Measurements from ENCODE around the gene ALPP. TPM values are rescaled to one million over a fixed set of nuclear protein-coding genes. Genes with fewer than 3 reads are reported as not detected.
"Not testable (repeated sequence)": the region's sequence is repeated elsewhere in the genome, so short reads cannot be mapped to it uniquely, and the experiment has no call there.

ALPP gene
- total RNA-seq, 1 donor from 2014 or later = 6.0 TPM

DNA sequence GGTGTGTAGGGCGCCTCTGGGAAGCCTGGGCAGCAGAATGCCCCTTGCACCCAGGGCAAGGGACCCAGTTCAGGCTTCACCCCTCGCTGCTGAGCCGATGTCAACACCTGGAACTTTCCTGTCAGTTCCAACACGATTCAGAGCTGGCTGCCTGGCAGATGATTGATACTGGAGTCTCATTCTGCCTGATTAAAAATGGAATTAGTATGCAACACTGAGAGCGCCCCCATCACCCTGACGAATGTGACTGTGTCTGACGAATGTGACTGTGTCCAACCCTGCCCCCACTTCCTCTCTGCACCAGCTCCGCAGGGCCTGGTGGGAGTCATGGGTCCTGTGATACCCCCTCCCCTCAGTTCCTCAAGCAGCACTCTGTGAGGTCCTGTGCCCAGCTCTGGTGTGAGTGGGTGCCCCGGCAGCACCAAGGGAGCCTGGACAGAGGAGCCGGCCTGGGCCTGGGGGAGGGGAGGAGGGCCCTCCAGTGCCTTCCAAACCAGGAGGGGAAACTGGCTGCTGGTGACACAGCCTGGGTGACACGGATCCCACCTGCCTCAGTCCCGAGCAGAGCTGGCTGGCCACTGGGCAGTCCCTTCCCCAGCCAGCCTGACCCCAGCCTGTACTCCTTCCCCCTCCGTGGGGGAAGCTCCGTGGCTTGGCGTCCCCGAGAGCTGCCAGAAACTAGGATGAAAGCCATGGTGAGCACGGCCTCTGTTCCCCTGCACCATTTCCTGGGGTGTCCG, 41.4 kb upstream of the ALPP start:
- Histone ChIP-seq H3K27me3 (ENCODE audit: low read depth) (no peaks in the 10 kb centered on the region), H3K27ac (no peak overlapping the region), H3K4me1 (no peaks in the 10 kb centered on the region), H3K9me3 (no peaks in the 10 kb centered on the region), H3K4me3 (no peak overlapping the region), H3K36me3 (peaks cover 3% of the 10 kb centered on the region)
- peak; percentile 39 for DNase-seq
- no peak for ATAC-seq
- intact Hi-C loops (cut with DNase I) = no loop called here
- TF ChIP-seq CTCF (IDR thresholded peaks at IDR 0.05) = no peak

GRCh38 chr2:232338094-232338758, 40.3 kb upstream of the ALPP start:
- ATAC-seq; H3K36me3 ChIP-seq; H3K4me1 ChIP-seq; H3K27me3 ChIP-seq (ENCODE audit: low read depth); H3K27ac ChIP-seq; H3K9me3 ChIP-seq; intact Hi-C loops (cut with DNase I); H3K4me3 ChIP-seq: not testable (repeated sequence)
- peak; percentile 24 for DNase-seq

- peak in 1 of 2 donors; percentile 12 for ATAC-seq
- H3K27ac ChIP-seq = no peak overlapping the region
- H3K4me1 ChIP-seq = no peaks in the 10 kb centered on the region
- no peak overlapping the region for H3K4me3 ChIP-seq
- DNase-seq = peak; percentile 38
- no peaks in the 10 kb centered on the region for H3K27me3 ChIP-seq (ENCODE audit: low read depth)
- no peaks in the 10 kb centered on the region for H3K9me3 ChIP-seq
- H3K36me3 ChIP-seq = peaks cover 3% of the 10 kb centered on the region
- intact Hi-C loops (cut with DNase I) = no loop called here
- no peak for TF ChIP-seq CTCF (IDR thresholded peaks at IDR 0.05)
Measured at GRCh38 chr2:232338759-232339106, 39.8 kb upstream of the ALPP start.

DNA sequence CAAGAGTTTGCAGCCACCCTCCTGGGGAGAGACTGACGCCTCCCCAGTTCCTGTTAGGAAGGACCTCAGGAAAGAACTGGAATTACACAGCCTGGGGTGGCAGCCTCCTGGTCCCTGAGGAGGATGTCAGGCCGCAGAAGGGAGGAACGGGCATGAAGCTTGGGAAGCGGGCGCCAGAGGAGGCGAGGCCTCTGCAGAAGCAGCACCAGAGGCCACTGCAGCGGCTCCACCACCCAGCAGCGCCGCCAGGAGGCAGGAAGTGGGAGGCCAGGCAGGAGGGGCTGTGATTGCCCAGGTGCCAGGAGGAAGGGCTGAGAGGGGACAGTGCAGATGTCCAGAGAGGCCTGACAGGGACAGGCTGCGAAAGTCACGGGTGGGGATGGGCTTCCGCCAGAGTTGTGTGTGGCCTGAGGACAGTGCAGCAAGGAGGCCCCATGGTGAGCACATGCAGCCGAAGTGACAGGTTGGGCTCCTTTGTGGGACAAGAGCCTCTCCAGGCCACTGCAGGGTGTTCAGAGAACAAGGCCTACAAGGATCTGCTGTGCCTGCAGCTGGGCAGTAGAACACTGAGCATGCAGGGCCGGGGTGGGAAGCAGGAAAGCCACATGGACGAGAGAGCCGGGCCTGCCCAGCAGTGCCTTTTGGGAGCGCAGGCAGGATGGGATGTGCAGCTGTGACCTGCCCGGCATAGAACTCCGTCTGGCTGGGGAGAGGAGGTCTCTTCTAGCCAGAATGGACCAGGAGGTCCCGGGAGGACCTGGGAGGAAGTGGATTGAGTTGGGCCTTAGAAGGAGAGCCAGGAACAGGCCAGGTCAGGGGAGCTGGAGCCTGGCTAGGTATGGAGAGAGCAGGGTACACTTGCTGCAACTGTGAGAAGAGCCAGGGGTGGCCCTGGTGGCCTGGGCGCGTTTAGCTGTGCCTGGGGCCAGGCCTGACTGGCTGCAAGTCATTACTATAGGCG, 39.1 kb upstream of the ALPP start:
- intact Hi-C loops (cut with DNase I) = no loop called here
- Histone ChIP-seq H3K27me3 (ENCODE audit: low read depth) (no peaks in the 10 kb centered on the region), H3K27ac (no peak overlapping the region), H3K9me3 (no peaks in the 10 kb centered on the region), H3K36me3 (no peaks in the 10 kb centered on the region), H3K4me1 (no peaks in the 10 kb centered on the region), H3K4me3 (no peak overlapping the region)
- TF ChIP-seq CTCF (IDR thresholded peaks at IDR 0.05) = no peak
- DNase-seq = peak; percentile 39
- no peak for ATAC-seq

DNA sequence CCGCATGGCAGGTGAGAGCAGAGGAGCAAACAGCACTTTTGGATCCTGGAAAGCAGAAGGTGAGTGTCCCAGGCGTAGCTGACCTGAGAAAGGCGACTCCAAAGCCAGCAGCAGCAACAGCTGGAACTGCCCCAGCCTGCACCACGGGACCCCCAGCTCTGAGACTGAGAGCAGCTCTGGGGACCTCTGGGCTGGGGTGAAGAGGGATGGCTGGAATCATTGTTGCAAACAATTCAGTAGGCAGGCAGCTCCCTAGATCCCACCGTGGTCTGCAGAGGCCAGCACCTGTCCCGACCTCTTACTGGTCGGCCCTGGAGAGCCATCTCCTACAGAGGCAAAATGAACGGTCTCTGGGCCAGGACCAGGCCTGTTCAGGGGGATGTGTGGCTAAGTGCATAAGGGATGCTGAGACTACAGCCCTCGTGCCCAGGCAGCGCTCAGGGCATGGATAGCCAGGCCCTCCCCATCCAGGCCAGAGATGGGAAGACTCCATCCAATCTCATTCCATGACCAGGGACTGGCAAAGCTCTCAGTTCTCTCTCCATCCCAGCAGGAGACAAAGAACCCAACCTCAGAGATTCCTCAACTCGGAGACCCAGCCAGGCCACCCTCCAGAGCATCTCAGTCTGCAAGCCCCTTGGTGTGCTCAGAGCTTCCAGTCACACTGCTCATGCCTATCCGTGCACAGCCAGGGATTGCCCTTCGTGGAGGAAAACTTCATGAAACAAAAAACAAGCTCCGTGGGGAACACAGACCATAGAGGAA, 38.2 kb upstream of the ALPP start:
- no peaks in the 10 kb centered on the region for H3K27me3 ChIP-seq (ENCODE audit: low read depth)
- intact Hi-C loops (cut with DNase I) = no loop called here
- DNase-seq = peak; percentile 35

More for the DNA sequence above, 38.2 kb upstream of the ALPP start:
- no peaks in the 10 kb centered on the region for H3K36me3 ChIP-seq
- no peaks in the 10 kb centered on the region for H3K9me3 ChIP-seq
- no peak overlapping the region for H3K27ac ChIP-seq
- no peak overlapping the region for H3K4me3 ChIP-seq
- no peak for ATAC-seq
- TF ChIP-seq CTCF (IDR thresholded peaks at IDR 0.05) = no peak
- H3K4me1 ChIP-seq = no peaks in the 10 kb centered on the region
